HL-60 (cell line): Measurements from ENCODE around the gene CACNA2D1.

Experiments
- GABPA ChIP-seq: IDR thresholded peaks from 2 replicates; pipeline ENCODE4 v1.6.1; 2012; ENCODE audit warnings: low read depth
- POLR2AphosphoS5 ChIP-seq: IDR thresholded peaks from 2 replicates; pipeline ENCODE4 v1.6.1; 2012; ENCODE audit warnings: low read depth
- TF ChIP-seq, protein P1 (sequence below): IDR thresholded peaks from one replicate; pipeline ENCODE4 v1.5.1; 2011; ENCODE audit warnings: low read length, control low read depth, inconsistent platforms; ENCODE audit not compliant: insufficient read depth
- TF ChIP-seq, protein P2 (sequence below): IDR thresholded peaks from 2 replicates; pipeline ENCODE4 v1.6.1; 2012; ENCODE audit warnings: low read depth; ENCODE audit not compliant: insufficient replicate concordance

DNA sequence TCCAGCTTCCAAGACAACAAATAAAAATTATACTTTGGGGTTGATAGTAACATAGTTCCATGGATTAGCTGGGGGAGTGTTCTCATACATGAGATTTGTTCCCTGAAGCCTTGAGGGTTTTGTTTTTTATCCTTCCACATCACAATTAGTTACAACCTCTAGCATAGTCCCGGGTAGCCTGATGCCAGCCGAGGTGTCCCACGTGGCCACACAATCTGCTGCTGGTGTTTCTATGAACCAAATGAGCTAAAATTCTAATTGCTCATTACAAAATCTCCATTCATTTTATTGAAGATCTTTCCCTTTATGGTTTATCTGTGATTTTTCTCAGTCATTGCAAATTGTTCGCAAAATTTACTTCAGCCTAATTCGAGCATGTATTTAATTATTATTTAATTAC, 84.7 kb downstream of the CACNA2D1 start:
- TF ChIP-seq, protein P1, sequence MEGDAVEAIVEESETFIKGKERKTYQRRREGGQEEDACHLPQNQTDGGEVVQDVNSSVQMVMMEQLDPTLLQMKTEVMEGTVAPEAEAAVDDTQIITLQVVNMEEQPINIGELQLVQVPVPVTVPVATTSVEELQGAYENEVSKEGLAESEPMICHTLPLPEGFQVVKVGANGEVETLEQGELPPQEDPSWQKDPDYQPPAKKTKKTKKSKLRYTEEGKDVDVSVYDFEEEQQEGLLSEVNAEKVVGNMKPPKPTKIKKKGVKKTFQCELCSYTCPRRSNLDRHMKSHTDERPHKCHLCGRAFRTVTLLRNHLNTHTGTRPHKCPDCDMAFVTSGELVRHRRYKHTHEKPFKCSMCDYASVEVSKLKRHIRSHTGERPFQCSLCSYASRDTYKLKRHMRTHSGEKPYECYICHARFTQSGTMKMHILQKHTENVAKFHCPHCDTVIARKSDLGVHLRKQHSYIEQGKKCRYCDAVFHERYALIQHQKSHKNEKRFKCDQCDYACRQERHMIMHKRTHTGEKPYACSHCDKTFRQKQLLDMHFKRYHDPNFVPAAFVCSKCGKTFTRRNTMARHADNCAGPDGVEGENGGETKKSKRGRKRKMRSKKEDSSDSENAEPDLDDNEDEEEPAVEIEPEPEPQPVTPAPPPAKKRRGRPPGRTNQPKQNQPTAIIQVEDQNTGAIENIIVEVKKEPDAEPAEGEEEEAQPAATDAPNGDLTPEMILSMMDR, result no peak
- TF ChIP-seq POLR2AphosphoS5, result no peak
- TF ChIP-seq, protein P2, sequence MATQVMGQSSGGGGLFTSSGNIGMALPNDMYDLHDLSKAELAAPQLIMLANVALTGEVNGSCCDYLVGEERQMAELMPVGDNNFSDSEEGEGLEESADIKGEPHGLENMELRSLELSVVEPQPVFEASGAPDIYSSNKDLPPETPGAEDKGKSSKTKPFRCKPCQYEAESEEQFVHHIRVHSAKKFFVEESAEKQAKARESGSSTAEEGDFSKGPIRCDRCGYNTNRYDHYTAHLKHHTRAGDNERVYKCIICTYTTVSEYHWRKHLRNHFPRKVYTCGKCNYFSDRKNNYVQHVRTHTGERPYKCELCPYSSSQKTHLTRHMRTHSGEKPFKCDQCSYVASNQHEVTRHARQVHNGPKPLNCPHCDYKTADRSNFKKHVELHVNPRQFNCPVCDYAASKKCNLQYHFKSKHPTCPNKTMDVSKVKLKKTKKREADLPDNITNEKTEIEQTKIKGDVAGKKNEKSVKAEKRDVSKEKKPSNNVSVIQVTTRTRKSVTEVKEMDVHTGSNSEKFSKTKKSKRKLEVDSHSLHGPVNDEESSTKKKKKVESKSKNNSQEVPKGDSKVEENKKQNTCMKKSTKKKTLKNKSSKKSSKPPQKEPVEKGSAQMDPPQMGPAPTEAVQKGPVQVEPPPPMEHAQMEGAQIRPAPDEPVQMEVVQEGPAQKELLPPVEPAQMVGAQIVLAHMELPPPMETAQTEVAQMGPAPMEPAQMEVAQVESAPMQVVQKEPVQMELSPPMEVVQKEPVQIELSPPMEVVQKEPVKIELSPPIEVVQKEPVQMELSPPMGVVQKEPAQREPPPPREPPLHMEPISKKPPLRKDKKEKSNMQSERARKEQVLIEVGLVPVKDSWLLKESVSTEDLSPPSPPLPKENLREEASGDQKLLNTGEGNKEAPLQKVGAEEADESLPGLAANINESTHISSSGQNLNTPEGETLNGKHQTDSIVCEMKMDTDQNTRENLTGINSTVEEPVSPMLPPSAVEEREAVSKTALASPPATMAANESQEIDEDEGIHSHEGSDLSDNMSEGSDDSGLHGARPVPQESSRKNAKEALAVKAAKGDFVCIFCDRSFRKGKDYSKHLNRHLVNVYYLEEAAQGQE, result no peak
- no peak for TF ChIP-seq GABPA
